ENCODE results near the gene GRID1.

- TF ChIP-seq EZH2 (IDR thresholded peaks at IDR 0.05) (no peak), POLR2AphosphoS5 (IDR thresholded peaks at IDR 0.05; ENCODE audit: borderline replicate concordance, low read depth, low read length) (no peak)
These were observed 31.3 kb downstream of the GRID1 start for GRCh38 chr10:86335257-86335656.
